Activated T-cell treated with anti-CD3 and anti-CD28 coated beads for 24 hours (primary cell): ENCODE results near the gene SOAT2.
A peak's percentile ranks its signal among the peaks of the same experiment; 100 is the strongest.
"Not testable (repeated sequence)": the region's sequence is repeated elsewhere in the genome, so short reads cannot be mapped to it uniquely, and the experiment has no call there.

ENCODE experiments used
- DNase-seq: peaks from one replicate; pipeline ENCODE4 v3.0.0-alpha.2; 2020; ENCODE audit warnings: low read depth

SOAT2 gene

GRCh38 chr12:53086361-53086760 lies 16.9 kb upstream of the SOAT2 start:
- DNase-seq: no peak

- no peak for DNase-seq
These were observed 13.2 kb upstream of the SOAT2 start for GRCh38 chr12:53090105-53090504.

DNA sequence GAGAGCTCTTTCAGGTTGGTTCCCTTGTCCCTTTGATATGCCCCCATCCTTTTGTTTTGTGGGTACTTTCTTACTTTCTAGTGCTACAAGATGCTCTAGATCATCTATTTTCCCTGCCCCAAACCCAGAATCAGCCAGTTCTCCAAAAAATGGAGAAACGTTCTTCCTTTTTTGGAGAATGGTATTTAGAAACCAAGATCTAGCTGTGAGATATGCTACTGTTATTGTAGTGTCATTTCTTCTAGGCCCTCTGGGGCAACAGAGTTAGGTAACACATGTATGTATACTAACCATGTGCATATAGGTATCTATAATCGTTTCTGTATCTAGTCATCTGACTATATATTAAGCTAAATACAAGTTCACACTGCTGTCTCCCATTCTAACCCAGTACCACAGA lies 12.7 kb upstream of the SOAT2 start:
- DNase-seq: no peak

GRCh38 chr12:53091756-53092155 lies 11.5 kb upstream of the SOAT2 start:
- no peak for DNase-seq

DNA sequence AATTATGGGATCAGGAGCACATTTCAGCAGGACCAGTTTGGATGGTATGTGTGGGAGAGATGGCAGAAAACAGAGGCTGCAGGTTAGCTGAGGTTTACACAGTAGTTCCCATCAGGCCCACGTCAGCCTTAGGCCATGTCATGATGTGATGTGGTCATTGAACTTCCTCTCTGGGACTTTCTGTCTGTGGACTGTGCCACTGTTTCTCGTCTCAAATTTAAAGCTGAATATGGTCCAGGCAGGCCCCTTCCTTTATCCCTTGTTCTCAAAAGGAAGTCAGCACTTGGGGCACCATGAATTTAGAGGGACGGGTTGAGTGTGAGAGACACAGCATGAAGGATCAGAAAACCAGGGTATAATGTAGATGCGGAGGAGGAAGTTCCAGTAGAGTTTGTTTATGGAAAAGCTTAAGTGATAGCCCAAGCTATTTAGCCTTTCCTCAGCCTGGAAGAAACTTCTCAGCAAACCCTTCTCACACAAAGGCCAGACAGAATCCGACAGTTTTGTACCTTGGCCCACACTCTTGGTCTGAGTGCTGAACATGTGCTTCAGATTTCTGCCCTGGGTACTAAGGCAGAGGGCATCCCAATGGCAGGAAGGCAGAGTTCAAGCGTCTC lies 9.4 kb upstream of the SOAT2 start:
- no peak for DNase-seq

DNA sequence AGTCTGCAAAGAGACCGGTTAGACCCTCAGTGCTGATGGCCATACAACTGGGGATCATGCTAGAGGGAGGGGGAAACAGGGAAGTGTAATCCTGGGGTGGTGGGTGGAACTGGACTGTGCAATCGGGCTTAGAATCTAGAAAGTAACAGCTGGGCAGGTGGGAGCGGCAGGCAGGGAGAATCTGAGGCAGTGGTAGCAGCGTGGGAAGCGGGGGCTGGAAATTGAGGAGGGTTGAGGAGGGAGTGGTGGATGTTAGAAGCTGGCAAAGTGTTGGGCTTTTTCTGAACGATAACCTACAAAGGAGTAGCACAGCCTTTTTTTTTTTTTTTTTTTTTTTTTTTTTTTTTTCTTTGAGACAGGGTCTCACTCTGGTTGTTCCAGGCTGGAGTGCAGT lies 8.9 kb upstream of the SOAT2 start:
- no peak for DNase-seq

DNA sequence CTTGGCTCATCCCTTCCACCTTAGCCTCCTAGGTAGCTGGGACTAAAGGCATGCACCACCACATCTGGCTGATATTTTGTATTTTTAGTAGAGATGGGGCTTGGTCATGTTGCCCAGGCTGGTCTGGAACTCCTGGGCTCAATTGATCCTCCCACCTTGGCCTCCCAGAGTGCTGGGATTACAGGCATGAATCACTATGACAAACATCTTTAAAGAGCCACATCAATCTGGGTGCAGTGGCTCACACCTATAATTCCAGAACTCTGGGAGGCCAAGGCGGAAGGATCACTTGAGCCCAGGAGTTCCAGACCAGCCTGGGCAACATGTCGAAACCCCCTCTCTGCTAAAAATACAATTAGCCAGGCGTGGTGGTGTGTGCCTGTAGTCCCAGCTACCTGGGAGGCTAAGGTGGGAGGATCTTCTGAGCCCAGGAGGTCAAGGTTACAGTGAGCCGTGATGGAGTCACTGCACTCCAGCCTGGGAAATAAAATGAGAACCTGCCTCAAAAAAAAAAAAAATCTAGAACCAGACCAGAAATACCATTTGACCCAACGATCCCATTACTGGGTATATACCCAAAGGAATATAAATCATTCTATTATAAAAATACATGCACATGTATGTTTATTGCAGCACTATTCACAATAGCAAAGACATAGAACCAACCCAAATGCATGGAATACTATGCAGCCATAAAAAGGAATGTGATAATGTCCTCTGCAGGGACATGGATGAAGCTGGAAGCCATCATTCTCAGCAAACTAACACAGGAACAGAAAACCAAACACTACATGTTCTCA lies 8.3 kb upstream of the SOAT2 start:
- not testable (repeated sequence) for DNase-seq

DNA sequence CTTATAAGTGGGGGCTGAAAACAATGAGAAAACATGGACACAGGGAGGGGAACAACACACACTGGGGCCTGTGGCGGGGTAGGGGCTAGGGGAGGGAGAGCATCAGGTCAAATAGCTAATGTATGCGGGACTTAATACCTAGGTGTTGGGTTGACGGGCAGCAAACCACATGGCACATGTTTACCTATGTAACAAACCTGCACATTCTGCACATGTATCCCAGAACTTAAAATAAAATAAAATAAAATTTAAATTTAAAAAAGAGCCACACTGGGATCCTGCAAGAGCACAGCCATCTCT lies 7.7 kb upstream of the SOAT2 start:
- not testable (repeated sequence) for DNase-seq

- DNase-seq: no peak
These were observed 7.1 kb upstream of the SOAT2 start for GRCh38 chr12:53096089-53096741.

DNA sequence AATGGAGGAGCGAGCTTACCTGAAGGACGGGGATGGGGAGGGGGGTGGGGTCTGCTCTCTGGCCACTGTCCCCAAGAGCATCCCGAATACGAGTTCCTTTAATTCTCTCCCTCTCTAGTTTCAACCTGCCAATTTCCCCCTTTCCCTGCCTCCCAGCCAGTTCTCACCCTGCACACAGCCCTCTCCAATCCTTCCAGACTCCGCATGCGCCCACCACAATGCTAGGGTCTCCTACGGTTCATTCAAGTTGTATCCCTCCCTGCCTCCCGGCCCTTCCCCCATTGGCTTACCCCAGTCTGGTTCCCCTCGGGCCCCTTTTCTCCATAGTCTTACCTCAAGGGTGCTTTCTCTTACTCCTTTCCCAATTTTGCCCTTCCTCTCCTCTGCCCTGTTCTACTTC lies 6.5 kb upstream of the SOAT2 start:
- DNase-seq: no peak

DNA sequence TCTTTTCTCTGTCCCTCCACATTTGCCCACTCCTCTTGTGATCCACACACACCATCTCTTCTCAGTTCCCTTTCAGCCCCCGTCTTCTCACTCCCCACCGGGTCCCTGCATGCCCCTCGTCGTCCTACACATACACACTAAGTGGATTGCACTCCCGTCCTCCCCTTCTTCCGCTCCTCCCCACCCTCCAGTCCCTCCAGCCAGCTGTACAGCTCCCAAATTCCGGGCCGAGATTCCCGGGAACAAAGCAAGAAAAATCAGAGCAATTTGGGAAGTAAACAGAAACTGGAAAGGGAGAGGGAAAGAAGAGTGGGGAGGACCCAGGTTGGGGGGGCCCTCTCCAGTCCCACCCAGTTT lies 6.1 kb upstream of the SOAT2 start:
- DNase-seq: no peak

- DNase-seq: peak; percentile 30
These were observed 5.5 kb upstream of the SOAT2 start, which contains the start of gene IGFBP6 for GRCh38 chr12:53097564-53098353. TSS of gene IGFBP6 (plus strand) at chr12:53097667. CDS start at chr12:53097718, 51 bp downstream.

DNA sequence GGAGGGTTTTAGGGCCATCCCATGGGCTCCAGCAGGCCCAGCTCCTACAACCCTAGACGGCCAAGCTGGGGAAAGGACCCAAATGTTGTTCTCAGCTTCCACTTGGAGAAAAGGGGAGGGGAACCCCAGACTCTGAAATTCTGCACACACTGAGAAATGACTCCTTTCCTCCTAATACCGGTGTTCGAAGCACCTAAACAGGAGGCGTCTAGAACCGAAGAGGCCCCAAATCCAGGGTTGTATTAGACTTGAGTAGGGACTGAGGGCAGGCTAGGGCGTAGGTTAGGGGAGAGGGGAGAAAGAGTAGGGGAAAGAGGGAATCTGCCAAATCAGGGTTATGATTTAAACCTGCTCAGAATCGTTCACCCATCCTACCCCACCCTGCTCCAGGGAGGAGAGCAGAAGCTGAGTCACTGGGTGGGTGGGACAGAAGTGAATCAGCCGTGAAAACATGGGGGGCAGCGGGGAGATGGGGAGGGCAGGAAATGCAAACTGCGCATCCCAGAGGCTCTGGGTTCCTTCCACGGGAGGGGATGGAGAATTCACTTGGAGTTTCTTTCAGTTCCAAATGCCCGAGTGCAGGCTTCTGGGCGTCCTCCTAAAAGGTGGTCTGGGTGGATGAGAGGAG lies 4.8 kb upstream of the SOAT2 start:
- peak; percentile 23 for DNase-seq

DNA sequence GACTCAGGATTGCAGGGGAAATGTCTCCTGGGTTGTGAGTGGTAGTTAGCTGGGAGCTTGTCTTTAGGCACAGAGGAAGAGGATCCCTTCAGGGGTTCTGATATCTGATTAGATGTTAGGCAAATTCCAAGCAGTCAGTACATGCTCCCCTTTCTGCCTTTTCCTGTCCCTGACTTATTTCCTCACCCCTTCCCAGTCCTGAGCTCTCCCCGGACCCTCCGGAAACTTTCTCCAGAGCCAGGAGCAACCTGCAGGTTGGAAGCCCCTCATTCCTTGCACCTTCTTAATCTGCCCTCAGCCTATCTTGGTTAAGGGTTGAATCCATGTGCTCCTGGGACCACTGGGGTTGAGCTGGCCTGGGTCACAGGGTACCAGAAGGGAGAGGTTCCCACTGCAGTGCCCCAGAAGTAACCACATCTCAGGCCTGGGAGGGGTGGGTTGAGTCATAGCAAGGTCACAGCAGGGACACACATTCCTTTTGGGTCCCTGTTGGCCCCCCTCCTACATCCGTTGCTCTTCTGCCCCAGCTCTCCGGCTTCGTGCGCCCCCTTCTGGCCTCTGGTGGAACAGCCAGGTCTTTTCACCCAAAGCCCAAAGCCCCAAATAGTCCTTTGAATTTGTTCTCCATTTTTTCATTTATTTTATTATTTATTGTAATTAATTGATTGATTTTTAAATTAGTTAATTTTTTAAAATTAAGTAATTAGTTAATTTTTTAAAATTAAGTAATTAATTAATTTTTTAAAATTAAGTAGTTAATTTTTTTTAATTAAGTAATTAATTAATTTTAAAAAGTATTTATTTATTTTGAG lies 4.0 kb upstream of the SOAT2 start:
- peak; percentile 85 for DNase-seq

DNA sequence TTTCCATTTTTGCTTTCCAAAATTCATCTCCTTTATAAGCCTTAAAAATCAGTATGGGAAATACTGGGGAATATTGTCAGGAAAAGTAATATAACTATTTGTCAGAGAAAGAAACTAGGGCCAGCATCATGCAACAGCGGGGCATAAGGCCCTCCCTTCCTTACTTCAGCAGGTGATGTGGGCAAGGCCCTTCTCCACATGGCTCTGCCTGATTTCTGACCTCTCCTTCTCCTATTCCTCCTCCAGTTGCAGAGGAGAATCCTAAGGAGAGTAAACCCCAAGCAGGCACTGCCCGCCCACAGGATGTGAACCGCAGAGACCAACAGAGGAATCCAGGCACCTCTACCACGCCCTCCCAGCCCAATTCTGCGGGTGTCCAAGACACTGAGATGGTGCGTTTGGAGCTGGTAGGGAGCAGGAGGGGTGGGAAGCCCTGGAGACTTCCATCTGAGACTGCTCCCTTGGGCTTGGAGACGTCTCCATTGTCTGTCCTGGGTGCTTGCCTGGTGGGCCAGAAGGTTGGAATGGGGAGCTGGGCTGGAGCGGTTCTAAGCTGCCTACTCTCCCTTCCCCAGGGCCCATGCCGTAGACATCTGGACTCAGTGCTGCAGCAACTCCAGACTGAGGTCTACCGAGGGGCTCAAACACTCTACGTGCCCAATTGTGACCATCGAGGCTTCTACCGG lies 2.7 kb upstream of the SOAT2 start:
- no peak for DNase-seq

DNA sequence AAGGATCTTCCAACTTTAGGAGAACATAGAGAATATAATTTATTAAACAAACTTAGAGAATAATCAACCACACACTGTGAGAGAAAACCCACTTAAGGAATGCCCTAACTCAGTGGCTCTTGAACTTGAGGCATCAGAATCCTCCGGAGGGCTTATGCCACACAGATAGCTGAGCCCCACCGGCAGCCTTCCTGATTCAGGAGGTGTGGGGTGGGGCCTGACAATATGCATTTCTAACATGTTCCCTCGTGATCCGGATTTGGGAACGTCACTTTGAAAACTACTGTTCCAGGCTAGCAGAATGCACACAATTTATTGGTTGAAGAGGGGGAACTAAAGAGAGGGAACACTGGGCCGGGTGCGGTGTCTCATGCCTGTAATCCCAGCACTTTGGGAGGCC lies 2.0 kb upstream of the SOAT2 start:
- no peak for DNase-seq

DNA sequence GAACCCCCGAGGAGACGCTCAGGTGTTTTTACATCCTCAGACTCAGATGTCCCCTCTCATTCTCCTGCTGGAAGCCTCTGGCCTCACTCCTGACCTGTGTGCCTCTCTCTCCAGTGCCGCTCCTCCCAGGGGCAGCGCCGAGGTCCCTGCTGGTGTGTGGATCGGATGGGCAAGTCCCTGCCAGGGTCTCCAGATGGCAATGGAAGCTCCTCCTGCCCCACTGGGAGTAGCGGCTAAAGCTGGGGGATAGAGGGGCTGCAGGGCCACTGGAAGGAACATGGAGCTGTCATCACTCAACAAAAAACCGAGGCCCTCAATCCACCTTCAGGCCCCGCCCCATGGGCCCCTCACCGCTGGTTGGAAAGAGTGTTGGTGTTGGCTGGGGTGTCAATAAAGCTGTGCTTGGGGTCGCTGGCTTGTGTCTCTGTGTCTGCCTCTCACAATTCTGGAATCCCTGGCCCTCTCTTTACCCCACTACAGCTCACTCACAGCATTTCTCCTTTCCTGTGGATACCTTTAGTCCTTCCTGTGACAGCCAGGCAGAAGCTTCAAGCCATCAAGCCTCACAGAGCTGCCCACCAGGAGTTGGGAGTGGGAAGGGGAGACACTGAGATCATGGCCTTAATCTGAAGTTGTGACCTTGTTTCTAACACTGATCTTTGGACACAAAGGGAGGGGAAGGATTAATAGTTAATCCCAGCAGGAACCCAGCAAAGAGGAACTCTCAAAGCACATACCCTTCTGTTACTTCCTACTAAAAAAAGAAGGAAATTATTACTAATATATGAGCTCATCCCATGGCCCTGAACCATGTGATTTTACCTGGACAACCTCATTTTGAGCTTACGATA lies 1.1 kb upstream of the SOAT2 start:
- DNase-seq: no peak

DNA sequence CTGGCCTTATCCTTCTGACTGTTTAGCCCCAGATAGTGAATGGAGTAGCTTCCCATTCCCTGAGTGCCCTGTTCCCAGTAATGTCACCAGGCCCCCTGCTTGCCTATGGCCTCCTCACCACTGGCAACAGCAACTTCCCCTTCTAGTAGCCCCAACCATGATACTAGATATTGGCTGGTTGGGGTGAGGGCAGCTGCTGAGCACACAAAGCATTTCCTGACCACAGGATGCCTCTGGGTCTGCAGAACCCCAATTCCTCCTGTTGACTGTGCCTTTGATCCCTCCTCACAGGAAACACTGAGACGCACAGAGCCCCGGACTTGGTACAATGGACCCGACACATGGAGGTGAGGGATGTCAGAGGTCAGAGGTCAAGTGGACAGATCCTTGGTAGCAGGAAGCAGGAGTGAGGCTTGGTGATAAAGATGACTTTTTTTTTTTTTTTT lies 597 bp downstream of the SOAT2 start:
- DNase-seq: no peak

GRCh38 chr12:53105256-53105655 lies 2.0 kb downstream of the SOAT2 start:
- DNase-seq: no peak
